Fibroblast of pulmonary artery (primary cell): ENCODE measurements around the gene ZNF816.

Experiments
- DNase-seq: peaks from one replicate; pipeline ENCODE4 v3.0.0-alpha.2; 2010; ENCODE audit warnings: low read depth
- H3K4me3 ChIP-seq: replicated peaks from 2 replicates; pipeline ENCODE4 v1.5.1; 2011; ENCODE audit warnings: low read depth, mild to moderate bottlenecking, control low read depth, low read length, moderate library complexity
- CTCF ChIP-seq: IDR thresholded peaks from 2 replicates; pipeline ENCODE4 v1.5.1; 2011; ENCODE audit warnings: mild to moderate bottlenecking, control low read depth, low read length, inconsistent platforms; ENCODE audit errors: missing control alignments

The ZNF816 gene

GRCh38 chr19:52962394-52963246, at the start of gene ZNF816:
ZNF816 (minus strand) TSS chr19:52962881; CDS start chr19:52956089, 6,792 bp downstream.
- H3K4me3 ChIP-seq, result peak within 1 kb of the TSS; percentile 86
- TF ChIP-seq CTCF, result no peak
- DNase-seq, result peak; percentile 94

GRCh38 chr19:53012006-53012405, 49.3 kb upstream of the ZNF816 start:
- no peak for DNase-seq
- no peak for TF ChIP-seq CTCF
- H3K4me3 ChIP-seq, result no peak overlapping the region

- no peak for TF ChIP-seq CTCF
- no peak overlapping the region for H3K4me3 ChIP-seq
- no peak for DNase-seq
Observed at GRCh38 chr19:53010494-53010893, 47.8 kb upstream of the ZNF816 start.

GRCh38 chr19:53008061-53008778, 45.5 kb upstream of the ZNF816 start:
- H3K4me3 ChIP-seq, result no peak overlapping the region
- no peak for DNase-seq
- no peak for TF ChIP-seq CTCF

GRCh38 chr19:53007606-53008005, 44.9 kb upstream of the ZNF816 start:
- no peak for DNase-seq

GRCh38 chr19:53007200-53007599, 44.5 kb upstream of the ZNF816 start:
- DNase-seq, result no peak
- H3K4me3 ChIP-seq, result no peak overlapping the region
- no peak for TF ChIP-seq CTCF

More at GRCh38 chr19:53007606-53008005, 44.9 kb upstream of the ZNF816 start:
- H3K4me3 ChIP-seq, result no peak overlapping the region
- TF ChIP-seq CTCF, result no peak
